PFSK-1 (cell line): ENCODE measurements around the gene C6orf62.

Experiments
- FOXP2 ChIP-seq: optimal IDR thresholded peaks from 2 replicates; pipeline ENCODE3; 2011; ENCODE audit warnings: borderline replicate concordance, control low read depth, inconsistent platforms; ENCODE audit not compliant: insufficient read depth; ENCODE audit errors: extremely low read length, extremely low read depth
- POLR2AphosphoS5 ChIP-seq: IDR thresholded peaks from 2 replicates; pipeline ENCODE4 v1.6.1; 2012; ENCODE audit warnings: low read depth, mild to moderate bottlenecking, control low read depth, low read length, moderate library complexity
- REST ChIP-seq, 2 experiments: IDR thresholded peaks; 2 replicates each; pipeline versions ENCODE4 v1.6.1 to v1.8.0; 2011 to 2012; ENCODE audit warnings: low read depth in 2 of 2, low read length in 2 of 2, control low read depth in 1 of 2, inconsistent platforms in 1 of 2, mild to moderate bottlenecking in 1 of 2, moderate library complexity in 1 of 2; ENCODE audit not compliant: insufficient read depth in 1 of 2
- SIN3A ChIP-seq: IDR thresholded peaks from 2 replicates; pipeline ENCODE4 v1.6.1; 2012; ENCODE audit warnings: mild to moderate bottlenecking, low read length, moderate library complexity, borderline replicate concordance; ENCODE audit not compliant: insufficient read depth
- TAF1 ChIP-seq: IDR thresholded peaks from 2 replicates; pipeline ENCODE4 v1.6.1; 2012; ENCODE audit warnings: low read length, control low read depth, borderline replicate concordance; ENCODE audit not compliant: insufficient read depth

C6orf62 gene

GRCh38 chr6:24699521-24700359 is 19.2 kb downstream of the C6orf62 start:
- TF ChIP-seq POLR2AphosphoS5 (no peak), SIN3A (no peak), TAF1 (no peak), FOXP2 (no peak), REST (IDR thresholded peaks at IDR 0.05; ENCODE audit: insufficient read depth in 1 of 2, low read depth in 2 of 2, low read length in 2 of 2) (no peak)

GRCh38 chr6:24696097-24696496 is 22.9 kb downstream of the C6orf62 start:
- TF ChIP-seq SIN3A (no peak), TAF1 (no peak), REST (IDR thresholded peaks at IDR 0.05; ENCODE audit: insufficient read depth in 1 of 2, low read depth in 2 of 2, low read length in 2 of 2) (no peak), POLR2AphosphoS5 (no peak), FOXP2 (no peak)

- TF ChIP-seq FOXP2 (no peak), TAF1 (no peak), SIN3A (no peak), POLR2AphosphoS5 (no peak), REST (IDR thresholded peaks at IDR 0.05; ENCODE audit: insufficient read depth in 1 of 2, low read depth in 2 of 2, low read length in 2 of 2) (no peak)
These were observed 24.8 kb downstream of the C6orf62 start for GRCh38 chr6:24694198-24694597.

GRCh38 chr6:24692848-24693592 is 25.9 kb downstream of the C6orf62 start:
- no peak for TF ChIP-seq TAF1
- TF ChIP-seq FOXP2, result no peak
- no peak for TF ChIP-seq REST (IDR thresholded peaks at IDR 0.05; ENCODE audit: insufficient read depth in 1 of 2, low read depth in 2 of 2, low read length in 2 of 2)
- no peak for TF ChIP-seq SIN3A
- TF ChIP-seq POLR2AphosphoS5, result no peak
